C4-2B (cell line): ENCODE measurements around the gene ACSF3.

Experiments
- ZFX ChIP-seq: fragments of 450-650 bp; IDR thresholded peaks from 2 replicates; pipeline ENCODE4 v1.6.1; 2017
- TF ChIP-seq, protein P1 (sequence below): fragments of 450-650 bp; conservative IDR thresholded peaks from 2 replicates; pipeline ENCODE4 v1.5.1; 2017; ENCODE audit warnings: mild to moderate bottlenecking

GRCh38 chr16:89070590-89070989 lies 23.1 kb upstream of the ACSF3 start:
- TF ChIP-seq, protein P1, sequence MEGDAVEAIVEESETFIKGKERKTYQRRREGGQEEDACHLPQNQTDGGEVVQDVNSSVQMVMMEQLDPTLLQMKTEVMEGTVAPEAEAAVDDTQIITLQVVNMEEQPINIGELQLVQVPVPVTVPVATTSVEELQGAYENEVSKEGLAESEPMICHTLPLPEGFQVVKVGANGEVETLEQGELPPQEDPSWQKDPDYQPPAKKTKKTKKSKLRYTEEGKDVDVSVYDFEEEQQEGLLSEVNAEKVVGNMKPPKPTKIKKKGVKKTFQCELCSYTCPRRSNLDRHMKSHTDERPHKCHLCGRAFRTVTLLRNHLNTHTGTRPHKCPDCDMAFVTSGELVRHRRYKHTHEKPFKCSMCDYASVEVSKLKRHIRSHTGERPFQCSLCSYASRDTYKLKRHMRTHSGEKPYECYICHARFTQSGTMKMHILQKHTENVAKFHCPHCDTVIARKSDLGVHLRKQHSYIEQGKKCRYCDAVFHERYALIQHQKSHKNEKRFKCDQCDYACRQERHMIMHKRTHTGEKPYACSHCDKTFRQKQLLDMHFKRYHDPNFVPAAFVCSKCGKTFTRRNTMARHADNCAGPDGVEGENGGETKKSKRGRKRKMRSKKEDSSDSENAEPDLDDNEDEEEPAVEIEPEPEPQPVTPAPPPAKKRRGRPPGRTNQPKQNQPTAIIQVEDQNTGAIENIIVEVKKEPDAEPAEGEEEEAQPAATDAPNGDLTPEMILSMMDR, result no peak
- TF ChIP-seq ZFX, result no peak
